GM12878 (cell line): ENCODE results near the gene PSMG3. TPM values are rescaled to one million over a fixed set of nuclear protein-coding genes. Genes with fewer than 3 reads are reported as not detected.

Source experiments
- ATAC-seq: fragments of 200-7000 bp; cut with Tn5 transposase; 3 replicates; pipeline ENCODE4 v1.9.1; 2020; ENCODE audit warnings: mild to moderate bottlenecking, moderate library complexity
- BruUV-seq: library from RNA; stranded (reverse); fragments of 400-500 nt; replicated peaks from 2 replicates; lab custom pipeline; 2021; lab: Mats Ljungman, UMichigan
- CTCF ChIA-PET: fragments of 300-600 bp; sonication (Branson Sonifier 250); formaldehyde crosslinking; extraction: SDS; loops from one replicate; lab custom pipeline; 2021; ENCODE audit warnings: inconsistent platforms; lab: Yijun Ruan, JAX
- POLR2A ChIA-PET: fragments of 350-600 bp; formaldehyde crosslinking; extraction: SDS; loops from one replicate; lab custom pipeline; 2021; ENCODE audit warnings: inconsistent platforms; lab: Charles Lee
- RAD21 ChIA-PET: fragments of 300-600 bp; sonication (Branson Sonifier 250); formaldehyde crosslinking; loops from one replicate; lab custom pipeline; 2023; ENCODE audit warnings: antibody characterized with exemption; ENCODE audit not compliant: unreplicated experiment; lab: Charles Lee
- SMC1A ChIA-PET: fragments of 300-600 bp; sonication (Branson Sonifier 250); formaldehyde crosslinking; loops from one replicate; lab custom pipeline; 2023; ENCODE audit not compliant: unreplicated experiment, uncharacterized antibody; lab: Charles Lee
- DNase-seq: peaks from one replicate; pipeline ENCODE4 v3.0.0-alpha.2; 2011; ENCODE audit warnings: low read depth, low spot score
- FAIRE-seq: peaks from 3 replicates; lab custom pipeline; 2011; peaks lifted over from hg19 to GRCh38; lab: Jason Lieb, UNC
- H2AFZ ChIP-seq: 2 replicates; pipeline ENCODE4 v1.6.0; 2011; ENCODE audit warnings: low read depth, low read length, control low read depth; ENCODE audit not compliant: control insufficient read depth
- H3K27ac ChIP-seq: 2 replicates; pipeline ENCODE4 v1.5.1; 2011; ENCODE audit warnings: control low read depth; ENCODE audit not compliant: control insufficient read depth, insufficient read depth
- H3K27me3 ChIP-seq, 2 experiments: replicated peaks in 1 of 2; 2 replicates each; pipeline versions ENCODE4 v1.6.0 to v1.6.1; 2011; ENCODE audit warnings: low read length in 1 of 2; ENCODE audit not compliant: control insufficient read depth in 2 of 2, insufficient read depth in 2 of 2
- H3K36me3 ChIP-seq, 2 experiments: 2 replicates each; pipeline ENCODE4 v1.5.1; 2011; ENCODE audit warnings: low read length in 1 of 2; ENCODE audit not compliant: control insufficient read depth in 2 of 2, insufficient read depth in 2 of 2
- H3K4me1 ChIP-seq: 2 replicates; pipeline ENCODE4 v1.6.1; 2011; ENCODE audit warnings: mild to moderate bottlenecking, low read length, moderate library complexity, mixed read lengths; ENCODE audit not compliant: control insufficient read depth, insufficient read depth
- H3K4me2 ChIP-seq: 2 replicates; pipeline ENCODE4 v1.6.0; 2011; ENCODE audit warnings: control low read depth; ENCODE audit not compliant: control insufficient read depth, insufficient read depth
- H3K4me3 ChIP-seq: fragments of 200-600 bp; sonication (generic); 2 replicates; pipeline ENCODE4 v1.5.1; 2016
- H3K79me2 ChIP-seq: 2 replicates; pipeline ENCODE4 v1.6.0; 2011; ENCODE audit warnings: low read length; ENCODE audit not compliant: control insufficient read depth, insufficient read depth
- H3K9ac ChIP-seq: 2 replicates; pipeline ENCODE4 v1.8.0; 2011; ENCODE audit warnings: low read length, control low read depth, mixed read lengths; ENCODE audit not compliant: control insufficient read depth, insufficient read depth
- H3K9me3 ChIP-seq: replicated peaks from 3 replicates; pipeline ENCODE4 v1.5.1; 2011; ENCODE audit warnings: mild to moderate bottlenecking, low read length; ENCODE audit not compliant: control insufficient read depth, insufficient read depth
- H4K20me1 ChIP-seq: 2 replicates; pipeline ENCODE4 v1.6.0; 2011; ENCODE audit not compliant: control insufficient read depth, insufficient read depth
- POU2F2 ChIP-seq: IDR thresholded peaks from 3 replicates; pipeline ENCODE4 v1.6.1; 2011; ENCODE audit warnings: low read depth, mild to moderate bottlenecking, low read length, borderline replicate concordance
- SKIL ChIP-seq: fragments of 450-650 bp; IDR thresholded peaks from 2 replicates; pipeline ENCODE4 v1.6.1; 2017; ENCODE audit warnings: mild to moderate bottlenecking, low read depth, inconsistent platforms; ENCODE audit not compliant: poor library complexity, severe bottlenecking
- USF1 ChIP-seq: IDR thresholded peaks from 2 replicates; pipeline ENCODE4 v1.6.1; 2011; ENCODE audit warnings: borderline replicate concordance, low read depth, mild to moderate bottlenecking, moderate library complexity, mixed read lengths, low read length; ENCODE audit not compliant: insufficient read depth; ENCODE audit errors: extremely low read length
- WGBS: methylation state at CpG from one replicate; pipeline ENCODE4 v1.1.6; 2016; ENCODE audit warnings: low lambda C conversion rate; ENCODE audit not compliant: insufficient replicate concordance, insufficient coverage; ENCODE audit errors: missing lambda C conversion rate; 5-methylcytosine and 5-hydroxymethylcytosine counted together
- in situ Hi-C: fragments of 300-500 bp; cut with MboI; formaldehyde crosslinking; loops from 9 replicates; pipeline ENCODE4 v1.14.3; 2018; ENCODE audit warnings: mixed read lengths
- intact Hi-C: fragments of 100-400 bp; cut with micrococcal nuclease; formaldehyde crosslinking; loops from one replicate; pipeline ENCODE4 v1.14.2; 2022; ENCODE audit not compliant: unreplicated experiment
- polyA plus RNA-seq, 11 experiments: library from polyadenylated mRNA; depleted of rRNA in 4 of 11; unstranded in 6 of 11; stranded (reverse) in 5 of 11; fragments of >200 nt; fragmentation: Nextera tagmentation in 4 of 11; fragmentation: Illumina TruSeq in 1 of 11; extraction: Ambion mirVana in 4 of 11; extraction: Trizol in 1 of 11; gene quantifications; 1 replicate in 1 of 11; 2 replicates in 10 of 11; pipeline versions ENCODE4 v1.2.1 to v1.2.3, GENCODE V29; 2011 to 2016; ENCODE audit warnings: inconsistent platforms in 2 of 11, missing spikeins in 2 of 11, low read depth in 1 of 11
- total RNA-seq, 4 experiments: library from RNA; depleted of rRNA in 3 of 4; stranded (reverse); fragments of >200 nt in 3 of 4; fragmentation: Illumina TruSeq in 1 of 4; extraction: Trizol in 1 of 4; gene quantifications; 2 replicates each; pipeline versions ENCODE4 v1.2.1 to v1.2.3, GENCODE V29; 2013 to 2021

The PSMG3 gene
- total and polyA plus RNA-seq, 10 of the 15 experiments (the other 5 are each of a cell fraction or from before 2014, with no cell fraction given) = 23.9 to 115 (median 60.6) TPM

- no peak for TF ChIP-seq POU2F2
- no peak for TF ChIP-seq SKIL
Observed at GRCh38 chr7:1596181-1597043, 26.6 kb upstream of the PSMG3 start (continued).

- no peak for FAIRE-seq
- Histone ChIP-seq H4K20me1 (no peaks in the 10 kb centered on the region), H3K9ac (no peak overlapping the region), H3K4me2 (no peak overlapping the region), H3K36me3 (no peaks in the 10 kb centered on the region), H3K27ac (no peak overlapping the region), H3K9me3 (no peaks in the 10 kb centered on the region; the same call in 2 of the 3 replicates), H3K4me1 (no peaks in the 10 kb centered on the region), H3K79me2 (no peaks in the 10 kb centered on the region), H3K4me3 (no peak overlapping the region), H3K27me3 (peaks cover 0 to 3% of the 10 kb centered on the region in 2 experiments; a peak in 2 of 4 replicates)
- in situ Hi-C loops = no loop called here
- CTCF ChIA-PET = no interaction called here
- RAD21 ChIA-PET = no interaction called here
- intact Hi-C loops = no loop called here
- no peak for DNase-seq
- POLR2A ChIA-PET = no interaction called here
- no peak for ATAC-seq
- no peak for TF ChIP-seq USF1
- TF ChIP-seq, all 136 proteins: peak for 0
- no peak overlapping the region for H2AFZ ChIP-seq
- BruUV-seq = no TSS peak
- SMC1A ChIA-PET = interaction anchor here (0.6 kb wide), 1 partner anchor 97 kb away, joined by 3 read pairs; no protein-coding TSS in a partner anchor
- WGBS = 19% methylated on average over 12 of the region's 12 CpGs
Observed at GRCh38 chr7:1595636-1596035, 25.8 kb upstream of the PSMG3 start.
